Neural progenitor cell (in vitro differentiated cells): ENCODE measurements around the gene NXN. TPM values are rescaled to one million over a fixed set of nuclear protein-coding genes. Genes with fewer than 3 reads are reported as not detected.

Experiments
- DNase-seq: peaks from one replicate; pipeline ENCODE4 v3.0.0-alpha.2; 2016; ENCODE audit warnings: low spot score
- H2AFZ ChIP-seq: fragments of 200-600 bp; sonication (generic); replicated peaks from 2 replicates; pipeline ENCODE4 v1.6.1; 2016; ENCODE audit warnings: antibody characterized with exemption
- H3F3A ChIP-seq: fragments of 200-600 bp; sonication (generic); 2 replicates; pipeline ENCODE4 v1.6.1; 2016; ENCODE audit warnings: antibody characterized with exemption, low read depth
- H3K27ac ChIP-seq: fragments of 200-600 bp; sonication (generic); 2 replicates; pipeline ENCODE4 v1.5.1; 2016; ENCODE audit warnings: mild to moderate bottlenecking
- H3K27me3 ChIP-seq: fragments of 200-600 bp; sonication (generic); 2 replicates; pipeline ENCODE4 v1.6.1; 2016; ENCODE audit warnings: mild to moderate bottlenecking, moderate library complexity
- H3K36me3 ChIP-seq: fragments of 200-600 bp; sonication (generic); 2 replicates; pipeline ENCODE4 v1.5.1; 2016
- H3K4me1 ChIP-seq: fragments of 200-600 bp; sonication (generic); 2 replicates; pipeline ENCODE4 v1.6.1; 2016; ENCODE audit warnings: mixed run types
- H3K4me2 ChIP-seq: fragments of 200-600 bp; sonication (generic); 2 replicates; pipeline ENCODE4 v1.6.1; 2016
- H3K4me3 ChIP-seq: fragments of 200-600 bp; sonication (generic); 2 replicates; pipeline ENCODE4 v1.5.1; 2016
- H3K79me2 ChIP-seq: fragments of 200-600 bp; sonication (generic); 2 replicates; pipeline ENCODE4 v1.6.1; 2016; ENCODE audit warnings: low read depth
- H3K9ac ChIP-seq: fragments of 200-600 bp; sonication (generic); 2 replicates; pipeline ENCODE4 v1.6.1; 2016
- H3K9me3 ChIP-seq: fragments of 200-600 bp; sonication (generic); 2 replicates; pipeline ENCODE4 v1.5.1; 2016; ENCODE audit warnings: low read depth
- H4K20me1 ChIP-seq: fragments of 200-600 bp; sonication (generic); 2 replicates; pipeline ENCODE4 v1.6.1; 2016; ENCODE audit warnings: low read depth
- H3K27ac Mint-ChIP-seq: 3 replicates; pipeline ENCODE4 v1.8.0; 2021; ENCODE audit warnings: mixed read lengths
- H3K27me3 Mint-ChIP-seq: 2 replicates; pipeline ENCODE4 v1.8.0; 2022; ENCODE audit warnings: low read depth, mild to moderate bottlenecking, inconsistent platforms, moderate library complexity, mixed read lengths; ENCODE audit not compliant: insufficient read depth
- H3K36me3 Mint-ChIP-seq: 3 replicates; pipeline ENCODE4 v1.8.0; 2021; ENCODE audit warnings: mixed read lengths
- H3K4me1 Mint-ChIP-seq: 3 replicates; pipeline ENCODE4 v1.8.0; 2021; ENCODE audit warnings: mixed read lengths
- H3K4me3 Mint-ChIP-seq: 3 replicates; pipeline ENCODE4 v1.8.0; 2021; ENCODE audit warnings: mild to moderate bottlenecking, moderate library complexity, mixed read lengths
- H3K9me3 Mint-ChIP-seq: 3 replicates; pipeline ENCODE4 v1.8.0; 2020; ENCODE audit warnings: mixed read lengths
- CTCF ChIP-seq: fragments of 200-600 bp; sonication (generic); IDR thresholded peaks from 2 replicates; pipeline ENCODE4 v1.5.1; 2017; ENCODE audit warnings: antibody characterized with exemption, mild to moderate bottlenecking
- EZH2 ChIP-seq: fragments of 200-600 bp; sonication (generic); IDR thresholded peaks from 2 replicates; pipeline ENCODE4 v1.6.1; 2017; ENCODE audit warnings: antibody characterized with exemption, mild to moderate bottlenecking, moderate library complexity
- EZH2phosphoT487 ChIP-seq: fragments of 200-600 bp; sonication (generic); IDR thresholded peaks from 2 replicates; pipeline ENCODE4 v1.6.1; 2017; ENCODE audit warnings: antibody characterized with exemption
- total RNA-seq: library from RNA; depleted of rRNA; stranded (reverse); fragments of >200 nt; gene quantifications from 2 replicates; pipeline ENCODE4 v1.2.3, GENCODE V29; 2015; ENCODE audit warnings: low replicate concordance

NXN gene
- total RNA-seq, 1 donor from 2014 or later = 35.9 TPM

- Histone ChIP-seq H3K4me2 (no peak overlapping the region), H3K4me3 (no peak overlapping the region), H3K9me3 (no peaks in the 10 kb centered on the region), H3K36me3 (no peaks in the 10 kb centered on the region), H3K9ac (no peak overlapping the region), H2AFZ (no peak overlapping the region), H4K20me1 (peaks cover 3% of the 10 kb centered on the region), H3K27ac (no peak overlapping the region), H3F3A (no peaks in the 10 kb centered on the region), H3K4me1 (no peaks in the 10 kb centered on the region), H3K27me3 (no peaks in the 10 kb centered on the region), H3K79me2 (peaks cover 18% of the 10 kb centered on the region)
- peaks cover 28% of the 10 kb centered on the region for H3K36me3 Mint-ChIP-seq
- H3K4me1 Mint-ChIP-seq = peaks cover 4% of the 10 kb centered on the region
- no peak for DNase-seq
- H3K9me3 Mint-ChIP-seq = peaks cover 17% of the 10 kb centered on the region
- no peak overlapping the region for H3K27ac Mint-ChIP-seq
- no peak overlapping the region for H3K4me3 Mint-ChIP-seq
- H3K27me3 Mint-ChIP-seq = no peaks in the 10 kb centered on the region
- TF ChIP-seq EZH2phosphoT487 (no peak), EZH2 (no peak), CTCF (no peak)
These were observed 150.8 kb downstream of the NXN start for GRCh38 chr17:828761-829160.

- Mint-ChIP-seq H3K4me1 (peaks cover 4% of the 10 kb centered on the region), H3K4me3 (no peak overlapping the region), H3K27me3 (no peaks in the 10 kb centered on the region), H3K9me3 (peaks cover under 1% of the 10 kb centered on the region), H3K36me3 (peaks cover 20% of the 10 kb centered on the region), H3K27ac (no peak overlapping the region)
- Histone ChIP-seq H4K20me1 (peaks cover 3% of the 10 kb centered on the region), H3K36me3 (no peaks in the 10 kb centered on the region), H3K27ac (no peak overlapping the region), H3K4me2 (no peak overlapping the region), H3K4me1 (no peaks in the 10 kb centered on the region), H3K4me3 (no peak overlapping the region), H3K27me3 (no peaks in the 10 kb centered on the region), H3K9ac (no peak overlapping the region), H3F3A (no peaks in the 10 kb centered on the region), H3K79me2 (peaks cover 9% of the 10 kb centered on the region), H2AFZ (no peak overlapping the region), H3K9me3 (no peaks in the 10 kb centered on the region)
- TF ChIP-seq EZH2 (no peak), EZH2phosphoT487 (no peak), CTCF (no peak)
- DNase-seq = no peak
These were observed 152.8 kb downstream of the NXN start for GRCh38 chr17:826778-827177.

GRCh38 chr17:825216-825615 lies 154.4 kb downstream of the NXN start:
- Histone ChIP-seq H3K9me3 (no peaks in the 10 kb centered on the region), H2AFZ (no peak overlapping the region), H3K79me2 (peaks cover 5% of the 10 kb centered on the region), H3K9ac (no peak overlapping the region), H3K27me3 (no peaks in the 10 kb centered on the region), H3K4me3 (no peak overlapping the region), H3K4me1 (no peaks in the 10 kb centered on the region), H3K27ac (no peak overlapping the region), H3K36me3 (no peaks in the 10 kb centered on the region), H4K20me1 (peaks cover 3% of the 10 kb centered on the region), H3K4me2 (no peak overlapping the region), H3F3A (no peaks in the 10 kb centered on the region)
- H3K27me3 Mint-ChIP-seq = no peaks in the 10 kb centered on the region
- H3K4me1 Mint-ChIP-seq = peaks cover 4% of the 10 kb centered on the region
- no peak overlapping the region for H3K4me3 Mint-ChIP-seq
- H3K9me3 Mint-ChIP-seq = no peaks in the 10 kb centered on the region
- DNase-seq = no peak
- H3K36me3 Mint-ChIP-seq = peaks cover 19% of the 10 kb centered on the region
- TF ChIP-seq CTCF = no peak
- TF ChIP-seq EZH2phosphoT487 = no peak
- no peak for TF ChIP-seq EZH2
- H3K27ac Mint-ChIP-seq = no peak overlapping the region
